Measurements from ENCODE around the gene CCDC59.

CCDC59 gene

GRCh38 chr12:82314406-82314892 is 43.7 kb downstream of the CCDC59 start:
- DNase-seq (ENCODE audit: low spot score) = no peak

Measured in D341Med (cell line).